Peyer's patch (tissue), 4 donors: ENCODE results near the gene LTC4S. TPM values are rescaled to one million over a fixed set of nuclear protein-coding genes. Genes with fewer than 3 reads are reported as not detected.

ENCODE experiments used
- DNase-seq, 3 donors: peaks; one replicate each; pipeline ENCODE4 v3.0.0-alpha.2; 2017 to 2019
- H3K27ac ChIP-seq, 4 donors: fragments of 200-600 bp; sonication (generic); one replicate each; pipeline ENCODE4 v1.5.1; 2016 to 2019
- H3K27me3 ChIP-seq, 2 donors: fragments of 200-600 bp; sonication (generic); one replicate each; pipeline ENCODE4 v1.5.1; 2019
- H3K36me3 ChIP-seq, 3 donors: fragments of 200-600 bp; sonication (generic); one replicate each; pipeline ENCODE4 v1.5.1; 2016 to 2019
- H3K4me1 ChIP-seq, 4 donors: fragments of 200-600 bp; sonication (generic); one replicate each; pipeline ENCODE4 v1.5.1; 2016 to 2019
- H3K4me3 ChIP-seq, 4 donors: fragments of 200-600 bp; sonication (generic); 1 replicate in 3 of 4; 2 replicates in 1 of 4; pipeline ENCODE4 v1.5.1; 2016 to 2019; ENCODE audit warnings: mild to moderate bottlenecking in 1 of 4
- H3K9me3 ChIP-seq, 4 donors: fragments of 200-600 bp; sonication (generic); one replicate each; pipeline ENCODE4 v1.5.1; 2016 to 2019; ENCODE audit warnings: mild to moderate bottlenecking in 1 of 4
- CTCF ChIP-seq, 6 experiments: fragments of 450-650 bp in 4 of 6; fragments of 200-600 bp in 2 of 6; sonication (generic) in 1 of 6; IDR thresholded peaks; one replicate each; pipeline ENCODE4 v1.5.1; 2017 to 2019; ENCODE audit warnings: antibody characterized with exemption in 6 of 6, mild to moderate bottlenecking in 3 of 6, moderate library complexity in 1 of 6
- POLR2A ChIP-seq, 2 donors: fragments of 450-650 bp; IDR thresholded peaks; one replicate each; pipeline ENCODE4 v1.5.1; 2017; ENCODE audit warnings: antibody characterized with exemption in 2 of 2, mild to moderate bottlenecking in 2 of 2, moderate library complexity in 2 of 2
- total RNA-seq, 4 donors: library from RNA; depleted of rRNA; stranded (reverse); fragments of >200 nt; gene quantifications; one replicate each; pipeline ENCODE4 v1.1.0, GENCODE V29; 2016

Gene LTC4S
- total RNA-seq, 4 donors from 2014 or later, result 1.9 to 12.4 (median 3.6) TPM; not detected in 1

- DNase-seq, result no peak
- no peak for TF ChIP-seq POLR2A (IDR thresholded peaks at IDR 0.05)
- Histone ChIP-seq H3K27me3 (no peaks in the 10 kb centered on the region), H3K9me3 (no peaks in the 10 kb centered on the region), H3K36me3 (peaks cover 0 to 32% (median 0%) of the 10 kb centered on the region in 3 donors), H3K27ac (peak overlapping the region in 3 of 4 donors; percentile 95 to 100 (median 98)), H3K4me3 (peak overlapping the region in 2 of 4 donors; percentile 91 to 98), H3K4me1 (peaks cover 13 to 54% (median 30%) of the 10 kb centered on the region in 4 donors)
Measured at GRCh38 chr5:179804555-179804947, 10.8 kb downstream of the LTC4S start.

- TF ChIP-seq CTCF (IDR thresholded peaks at IDR 0.05), result peak in 1 of 6 experiments; percentile 3
- peak; percentile 97 to 98 for TF ChIP-seq POLR2A (IDR thresholded peaks at IDR 0.05)
- Histone ChIP-seq H3K4me1 (peaks cover 13 to 54% (median 30%) of the 10 kb centered on the region in 4 donors), H3K4me3 (peak overlapping the region; percentile 85 to 98 (median 94)), H3K27ac (peak overlapping the region; percentile 95 to 100 (median 96)), H3K27me3 (no peaks in the 10 kb centered on the region), H3K36me3 (peaks cover 0 to 26% (median 0%) of the 10 kb centered on the region in 3 donors), H3K9me3 (no peaks in the 10 kb centered on the region)
- peak in 2 of 3 donors; percentile 86 to 88 for DNase-seq
Measured at GRCh38 chr5:179805070-179805528, 11.3 kb downstream of the LTC4S start.

DNA sequence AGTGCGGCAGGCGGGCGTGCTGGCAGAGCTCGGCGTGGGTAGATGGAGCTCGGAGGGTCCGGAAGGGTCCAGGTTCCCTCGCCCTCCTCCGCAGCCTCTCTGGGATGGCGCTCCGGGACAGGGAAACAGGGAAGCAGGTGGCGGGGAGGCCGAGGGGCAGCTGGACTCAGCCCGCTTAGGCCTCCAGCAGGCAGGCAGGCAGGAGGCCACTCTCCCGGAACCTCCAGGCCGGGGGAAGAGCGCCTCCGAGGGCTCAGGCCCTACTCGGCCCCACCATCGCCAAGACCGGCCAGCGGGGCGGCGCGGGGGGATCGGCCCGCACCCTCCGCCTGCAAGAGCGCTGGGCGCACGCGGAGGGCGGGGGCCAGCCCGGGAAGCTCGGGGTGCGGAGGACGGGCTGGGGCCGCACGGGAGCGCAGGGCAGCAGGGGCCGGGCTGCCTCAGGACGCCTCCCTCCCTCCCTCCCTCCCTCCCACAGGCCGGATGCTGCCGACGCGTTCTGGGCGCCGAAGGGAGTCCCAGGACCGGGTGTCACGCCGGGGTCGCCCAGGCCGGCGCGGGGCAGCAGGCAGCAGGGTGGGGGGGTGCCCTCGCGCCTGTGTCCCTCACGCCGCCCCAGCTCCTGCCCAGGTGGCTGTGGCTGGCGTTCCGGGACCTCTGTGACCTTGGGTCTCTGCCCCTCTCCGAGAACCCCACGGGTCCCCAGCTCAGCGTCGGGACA is 11.9 kb downstream of the LTC4S start:
- Histone ChIP-seq H3K27me3 (no peaks in the 10 kb centered on the region), H3K9me3 (no peaks in the 10 kb centered on the region), H3K36me3 (peaks cover 0 to 21% (median 0%) of the 10 kb centered on the region in 3 donors), H3K4me3 (peak overlapping the region; percentile 85 to 98 (median 94)), H3K4me1 (peaks cover 13 to 54% (median 30%) of the 10 kb centered on the region in 4 donors), H3K27ac (peak overlapping the region; percentile 95 to 100 (median 96))
- TF ChIP-seq CTCF (IDR thresholded peaks at IDR 0.05), result no peak
- peak in 1 of 2 donors; percentile 9 for TF ChIP-seq POLR2A (IDR thresholded peaks at IDR 0.05)
- peak in 1 of 3 donors; percentile 77 for DNase-seq

- peak within 1 kb of the TSS; percentile 85 to 98 (median 94) for H3K4me3 ChIP-seq
- no peaks in the 10 kb centered on the region for H3K27me3 ChIP-seq
- H3K4me1 ChIP-seq, result peaks cover 13 to 51% (median 30%) of the 10 kb centered on the region in 4 donors
- peak; percentile 65 to 90 (median 88) for DNase-seq
- peaks cover 0 to 13% (median 0%) of the 10 kb centered on the region in 3 donors for H3K36me3 ChIP-seq
- peak in 1 of 6 experiments; percentile 12 for TF ChIP-seq CTCF (IDR thresholded peaks at IDR 0.05)
- peak in 1 of 2 donors; percentile 81 for TF ChIP-seq POLR2A (IDR thresholded peaks at IDR 0.05)
- H3K9me3 ChIP-seq, result no peaks in the 10 kb centered on the region
- peak within 1 kb of the TSS; percentile 95 to 100 (median 96) for H3K27ac ChIP-seq
Measured at GRCh38 chr5:179806250-179807048, 12.7 kb downstream of the LTC4S start, which contains the start of gene MGAT4B. TSS of gene MGAT4B (minus strand) at chr5:179806866. CDS start at chr5:179806583, 283 bp downstream.

DNA sequence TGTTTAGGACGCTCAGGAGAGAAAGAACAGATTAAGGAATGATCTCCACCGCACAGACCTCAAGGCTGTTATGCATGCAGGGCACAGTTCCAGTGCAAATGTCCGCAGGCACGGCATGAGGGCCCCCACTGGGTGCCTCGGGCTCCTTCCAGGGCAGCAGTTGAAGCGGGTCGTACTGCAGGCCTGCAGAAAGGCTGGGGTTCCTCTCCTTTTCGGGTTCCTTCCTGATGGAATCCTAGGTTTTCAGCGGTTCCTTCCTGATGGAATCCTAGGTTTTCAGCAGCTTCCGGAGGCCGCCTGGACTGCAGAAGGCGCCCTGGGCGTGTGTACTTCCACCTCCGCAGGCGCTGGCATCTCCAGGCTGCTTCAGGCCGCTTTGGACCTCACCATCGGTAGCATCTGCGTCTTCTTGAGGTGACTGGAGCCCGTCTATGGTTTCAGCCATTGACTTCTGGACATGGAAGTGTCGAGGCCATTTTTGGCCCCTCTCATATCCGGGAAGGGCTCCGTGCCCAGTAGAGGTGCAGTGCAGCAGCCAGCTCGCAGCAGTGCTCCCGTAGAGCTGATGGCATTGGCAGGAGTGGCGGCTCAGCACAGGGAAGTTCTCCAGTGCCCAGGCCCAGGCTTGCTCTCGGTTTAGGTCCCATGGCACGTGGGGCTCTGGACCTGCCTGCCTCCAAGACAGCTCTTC is 18.5 kb downstream of the LTC4S start:
- Histone ChIP-seq H3K27me3 (no peaks in the 10 kb centered on the region), H3K36me3 (no peaks in the 10 kb centered on the region), H3K4me3 (no peak overlapping the region), H3K9me3 (no peaks in the 10 kb centered on the region), H3K27ac (no peak overlapping the region), H3K4me1 (peaks cover 0 to 19% (median 7%) of the 10 kb centered on the region in 4 donors)
- TF ChIP-seq POLR2A (IDR thresholded peaks at IDR 0.05) (no peak), CTCF (IDR thresholded peaks at IDR 0.05) (no peak)
- DNase-seq, result no peak
